ENCODE data around the gene TCF25. TPM values are rescaled to one million over a fixed set of nuclear protein-coding genes. Genes with fewer than 3 reads are reported as not detected.
"Not testable (repeated sequence)": the region's sequence is repeated elsewhere in the genome, so short reads cannot be mapped to it uniquely, and the experiment has no call there.

The TCF25 gene, protein sequence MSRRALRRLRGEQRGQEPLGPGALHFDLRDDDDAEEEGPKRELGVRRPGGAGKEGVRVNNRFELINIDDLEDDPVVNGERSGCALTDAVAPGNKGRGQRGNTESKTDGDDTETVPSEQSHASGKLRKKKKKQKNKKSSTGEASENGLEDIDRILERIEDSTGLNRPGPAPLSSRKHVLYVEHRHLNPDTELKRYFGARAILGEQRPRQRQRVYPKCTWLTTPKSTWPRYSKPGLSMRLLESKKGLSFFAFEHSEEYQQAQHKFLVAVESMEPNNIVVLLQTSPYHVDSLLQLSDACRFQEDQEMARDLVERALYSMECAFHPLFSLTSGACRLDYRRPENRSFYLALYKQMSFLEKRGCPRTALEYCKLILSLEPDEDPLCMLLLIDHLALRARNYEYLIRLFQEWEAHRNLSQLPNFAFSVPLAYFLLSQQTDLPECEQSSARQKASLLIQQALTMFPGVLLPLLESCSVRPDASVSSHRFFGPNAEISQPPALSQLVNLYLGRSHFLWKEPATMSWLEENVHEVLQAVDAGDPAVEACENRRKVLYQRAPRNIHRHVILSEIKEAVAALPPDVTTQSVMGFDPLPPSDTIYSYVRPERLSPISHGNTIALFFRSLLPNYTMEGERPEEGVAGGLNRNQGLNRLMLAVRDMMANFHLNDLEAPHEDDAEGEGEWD
- 82.6 TPM for total RNA-seq
- long read RNA-seq, transcript TCF25-202 (19 exons, 2,377 nt): minor isoform, 8 of 181 reads
- long read RNA-seq, transcript TCF25-201 (18 exons, 2,233 nt): major isoform, 102 of 181 reads
- long read RNA-seq, partial matches to known transcripts: 10 of 181 reads
- long read RNA-seq, other reads (novel, unspliced or antisense): 61 of 181 reads

DNA sequence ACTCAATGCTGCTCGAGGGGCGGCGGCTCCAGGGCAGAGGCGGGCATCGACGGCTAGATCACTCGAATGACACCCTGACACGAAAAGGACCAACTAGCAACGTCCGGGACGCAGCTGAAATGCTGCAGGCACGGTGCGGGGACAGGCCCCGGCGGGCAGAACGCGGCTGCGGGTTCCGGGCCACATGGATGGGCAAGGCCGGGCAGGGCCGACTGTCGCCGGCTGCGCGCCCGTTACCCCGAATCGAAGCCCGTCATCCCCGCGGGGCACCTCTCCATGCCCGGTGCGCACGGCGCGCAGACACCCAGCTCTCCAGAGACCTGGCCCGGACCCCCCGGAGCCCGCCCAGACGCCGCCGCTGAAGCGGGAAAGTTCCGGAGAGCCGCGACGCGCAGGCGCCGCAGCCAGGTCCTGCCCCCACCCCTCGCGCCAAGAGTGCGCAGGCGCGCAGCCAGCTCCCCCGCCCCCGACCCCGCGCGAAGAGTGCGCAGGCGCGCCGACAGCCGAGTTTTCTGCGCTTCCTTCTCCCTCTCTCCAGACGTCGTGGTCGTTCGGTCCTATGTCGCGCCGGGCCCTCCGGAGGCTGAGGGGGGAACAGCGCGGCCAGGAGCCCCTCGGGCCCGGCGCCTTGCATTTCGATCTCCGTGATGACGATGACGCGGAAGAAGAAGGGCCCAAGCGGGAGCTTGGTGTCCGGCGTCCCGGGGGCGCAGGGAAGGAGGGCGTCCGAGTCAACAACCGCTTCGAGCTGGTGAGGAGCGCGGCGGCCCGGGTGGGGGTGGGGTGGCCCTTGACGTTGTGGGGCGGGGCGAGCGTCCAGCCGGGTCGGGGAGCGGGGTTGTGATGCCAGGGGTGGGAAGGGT, at the start of gene TCF25:
TSS of gene TCF25 (plus strand) at position 484 of the 863 bp plus-strand sequence. CDS start at position 560, 76 bp downstream.
- TF ChIP-seq CTCF (IDR thresholded peaks at IDR 0.05; ENCODE audit: borderline replicate concordance): no peak
- Histone ChIP-seq H3K27me3 (ENCODE audit: low read depth) (no peaks in the 10 kb centered on the region), H3K27ac (replicated peaks) (peak within 1 kb of the TSS; percentile 100), H3K36me3 (peaks cover 11% of the 10 kb centered on the region), H3K4me1 (peaks cover 25% of the 10 kb centered on the region), H3K9me3 (replicated peaks) (peaks cover under 1% of the 10 kb centered on the region), H3K4me3 (peak within 1 kb of the TSS; percentile 88)
- intact Hi-C loops (cut with micrococcal nuclease): no loop called here
- peak; percentile 83 for DNase-seq

DNA sequence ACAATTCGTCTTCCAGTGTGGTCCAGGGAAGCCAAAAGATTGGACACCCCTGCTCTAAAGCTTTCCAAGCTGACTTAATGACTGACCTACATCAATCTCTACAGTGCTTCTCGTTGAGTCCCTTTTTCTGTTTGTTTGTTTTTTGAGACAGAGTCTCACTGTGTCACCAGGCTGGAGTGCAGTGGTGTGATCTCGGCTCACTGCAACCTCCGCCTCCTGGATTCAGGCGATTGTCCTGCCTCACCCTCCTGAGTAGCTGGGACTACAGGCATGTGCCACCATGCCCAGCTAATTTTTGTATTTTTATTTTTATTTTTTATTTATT, 49.6 kb upstream of the TCF25 start:
- H3K27me3 ChIP-seq (ENCODE audit: low read depth); H3K4me3 ChIP-seq; intact Hi-C loops (cut with micrococcal nuclease); DNase-seq; H3K27ac ChIP-seq (replicated peaks); H3K9me3 ChIP-seq (replicated peaks); H3K36me3 ChIP-seq: not testable (repeated sequence)
- H3K4me1 ChIP-seq: peaks cover 14% of the 10 kb centered on the region

DNA sequence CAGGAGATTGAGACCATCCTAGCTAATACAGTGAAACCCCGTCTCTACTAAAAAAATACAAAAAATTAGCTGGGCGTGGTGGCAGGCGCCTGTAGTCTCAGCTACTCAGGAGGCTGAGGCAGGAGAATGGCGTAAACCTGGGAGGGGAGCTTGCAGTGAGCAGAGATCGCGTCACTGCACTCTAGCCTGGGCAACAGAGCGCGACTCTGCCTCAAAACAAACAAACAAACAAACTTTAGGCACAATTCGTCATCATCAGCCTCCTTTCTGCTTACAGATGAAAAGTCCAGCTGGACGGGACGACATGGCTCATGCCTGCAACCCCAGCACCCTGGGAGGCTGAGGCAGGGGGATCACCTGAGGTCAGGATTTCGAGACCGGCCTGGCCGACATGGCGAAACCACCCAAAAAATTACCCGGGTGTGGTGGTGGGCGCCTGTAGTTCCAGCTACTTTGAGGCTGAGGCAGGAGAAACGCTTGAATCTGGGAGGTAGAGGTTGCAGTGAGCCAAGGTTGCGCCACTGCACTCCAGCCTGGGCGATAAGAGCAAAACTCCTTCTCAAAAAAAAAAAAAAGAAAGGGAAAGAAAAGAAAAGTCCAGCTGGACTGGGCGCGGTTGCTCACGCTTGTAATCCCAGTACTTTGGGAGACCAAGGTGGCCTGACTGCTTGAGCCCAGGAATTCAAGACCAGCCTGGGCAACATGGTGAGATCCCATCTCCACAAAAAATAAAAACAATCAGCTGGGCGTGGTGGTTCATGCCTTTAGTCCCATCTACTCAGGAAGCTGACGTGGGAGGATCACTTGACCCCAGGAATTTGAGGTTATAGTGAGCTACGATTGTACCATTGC, 46.6 kb upstream of the TCF25 start:
- Histone ChIP-seq H3K4me3 (no peak overlapping the region), H3K4me1 (peaks cover 20% of the 10 kb centered on the region), H3K9me3 (replicated peaks) (no peaks in the 10 kb centered on the region), H3K27me3 (ENCODE audit: low read depth) (no peaks in the 10 kb centered on the region), H3K36me3 (no peaks in the 10 kb centered on the region), H3K27ac (replicated peaks) (peak overlapping the region; percentile 91)
- intact Hi-C loops (cut with micrococcal nuclease): no loop called here
- no peak for TF ChIP-seq CTCF (IDR thresholded peaks at IDR 0.05; ENCODE audit: borderline replicate concordance)
- DNase-seq: no peak

DNA sequence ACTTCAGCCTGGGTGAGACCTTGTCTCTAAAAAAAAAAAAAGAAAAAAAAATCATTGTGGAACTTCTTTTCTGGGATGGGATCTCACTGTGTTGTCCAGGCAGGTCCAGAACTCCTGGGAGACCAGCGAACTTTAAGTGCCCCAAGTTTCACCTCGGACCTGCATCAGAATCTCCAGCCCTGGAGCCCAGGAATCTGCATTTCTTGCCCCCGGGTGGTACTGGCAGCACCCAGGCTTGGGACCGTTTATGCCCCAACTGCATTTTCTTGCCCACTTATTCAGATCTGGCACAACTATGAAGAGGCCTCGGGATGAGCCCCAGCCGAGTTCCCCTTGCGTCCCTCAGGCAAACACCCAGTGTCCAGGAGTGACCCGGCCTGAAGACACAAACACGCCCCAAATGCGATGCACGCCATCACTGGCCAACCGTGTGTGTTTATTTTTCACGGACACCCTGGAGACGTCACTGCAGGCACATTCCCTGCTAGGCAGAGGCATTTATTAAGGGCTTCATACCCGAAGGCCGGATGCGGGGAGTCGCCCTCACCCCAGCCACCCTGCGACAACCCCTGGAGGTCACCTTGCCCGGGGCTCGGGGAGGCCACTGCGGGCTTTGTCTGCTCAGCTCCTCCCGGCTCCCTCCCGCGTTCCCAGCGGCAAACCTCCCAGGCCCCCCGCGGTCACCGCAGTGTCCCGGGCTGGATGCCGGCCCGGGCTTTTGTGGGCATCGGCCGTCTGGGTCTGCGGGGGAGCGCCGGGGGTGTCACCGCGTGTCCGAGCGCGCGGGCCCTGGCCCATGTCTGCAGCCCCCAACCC, 45.8 kb upstream of the TCF25 start:
- DNase-seq: peak; percentile 46
- Histone ChIP-seq H3K4me3 (peak overlapping the region; percentile 74), H3K4me1 (peaks cover 20% of the 10 kb centered on the region), H3K9me3 (replicated peaks) (no peaks in the 10 kb centered on the region), H3K27ac (replicated peaks) (peak overlapping the region; percentile 91), H3K36me3 (no peaks in the 10 kb centered on the region), H3K27me3 (ENCODE audit: low read depth) (no peaks in the 10 kb centered on the region)
- intact Hi-C loops (cut with micrococcal nuclease): no loop called here
- no peak for TF ChIP-seq CTCF (IDR thresholded peaks at IDR 0.05; ENCODE audit: borderline replicate concordance)

Measured in left ventricle myocardium inferior (tissue), 1 donor.